B cell (primary cell): ENCODE measurements around the gene ATP7B. TPM values are rescaled to one million over a fixed set of nuclear protein-coding genes. Genes with fewer than 3 reads are reported as not detected.

Experiments used
- ATAC-seq: fragments of 200-7000 bp; cut with Tn5 transposase; one replicate; pipeline ENCODE4 v1.10.0; 2021; ENCODE audit warnings: low read depth, mild to moderate bottlenecking, moderate number of reproducible peaks, moderate library complexity
- CTCF ChIA-PET: fragments of 350-600 bp; sonication (Branson Sonifier 250); formaldehyde crosslinking; loops from one replicate; lab custom pipeline; 2021; ENCODE audit warnings: antibody characterized with exemption, inconsistent platforms; lab: Charles Lee
- POLR2A ChIA-PET: fragments of 350-600 bp; sonication (Branson Sonifier 250); formaldehyde crosslinking; loops from one replicate; lab custom pipeline; 2021; ENCODE audit warnings: antibody characterized with exemption; lab: Charles Lee
- DNase-seq: peaks from one replicate; pipeline ENCODE4 v3.0.0; 2013
- H2AFZ ChIP-seq: 2 replicates; pipeline ENCODE4 v1.6.1; 2012; ENCODE audit warnings: mild to moderate bottlenecking, low read depth, low read length; ENCODE audit not compliant: insufficient read depth, poor library complexity, severe bottlenecking
- H3K27ac ChIP-seq, 2 donors: 1 replicate in 1 of 2; 2 replicates in 1 of 2; pipeline ENCODE4 v1.5.1; 2012 to 2013; ENCODE audit warnings: low read length in 2 of 2, mild to moderate bottlenecking in 2 of 2, moderate library complexity in 1 of 2
- H3K27me3 ChIP-seq, 4 experiments: fragments of 200-600 bp in 1 of 4; sonication (generic) in 1 of 4; replicated peaks in 1 of 4; 1 replicate in 2 of 4; 2 replicates in 2 of 4; pipeline versions ENCODE4 v1.6.1 to v1.7.0; 2013 to 2016; ENCODE audit warnings: low read length in 3 of 4, mild to moderate bottlenecking in 2 of 4, mixed read lengths in 1 of 4, moderate library complexity in 1 of 4; ENCODE audit not compliant: insufficient read depth in 4 of 4, control insufficient read depth in 3 of 4; ENCODE audit errors: control extremely low read depth in 1 of 4
- H3K36me3 ChIP-seq, 2 experiments: replicated peaks in 1 of 2; 1 replicate in 1 of 2; 2 replicates in 1 of 2; pipeline versions ENCODE4 v1.6.1 to v1.7.1; 2013; ENCODE audit warnings: low read length in 1 of 2; ENCODE audit not compliant: insufficient read depth in 2 of 2, control insufficient read depth in 1 of 2; ENCODE audit errors: control extremely low read depth in 1 of 2, extremely low read depth in 1 of 2
- H3K4me1 ChIP-seq, 2 donors: fragments of 200-600 bp in 1 of 2; sonication (generic) in 1 of 2; 1 replicate in 1 of 2; 2 replicates in 1 of 2; pipeline versions ENCODE4 v1.5.1 to v1.6.1; 2013 to 2017; ENCODE audit warnings: low read length in 2 of 2; ENCODE audit not compliant: control insufficient read depth in 2 of 2, insufficient read depth in 2 of 2
- H3K4me2 ChIP-seq: replicated peaks from 2 replicates; pipeline ENCODE3; 2012; ENCODE audit warnings: mild to moderate bottlenecking, low read depth, low read length; ENCODE audit not compliant: poor library complexity, severe bottlenecking
- H3K4me3 ChIP-seq, 5 experiments: fragments of 200-600 bp in 1 of 5; sonication (generic) in 1 of 5; 1 replicate in 3 of 5; 2 replicates in 2 of 5; pipeline versions ENCODE4 v1.5.1 to v1.7.0; 2011 to 2016; ENCODE audit warnings: low read length in 4 of 5, mild to moderate bottlenecking in 4 of 5, low read depth in 2 of 5, control low read depth in 1 of 5, moderate library complexity in 1 of 5; ENCODE audit not compliant: insufficient read depth in 1 of 5; ENCODE audit errors: control extremely low read depth in 1 of 5, extremely low read depth in 1 of 5
- H3K79me2 ChIP-seq: fragments of 200-600 bp; sonication (generic); one replicate; pipeline ENCODE4 v1.6.0; 2016; ENCODE audit warnings: low read length; ENCODE audit not compliant: control insufficient read depth, insufficient read depth
- H3K9ac ChIP-seq: fragments of 200-600 bp; sonication (generic); 2 replicates; pipeline ENCODE4 v1.6.1; 2017; ENCODE audit warnings: mild to moderate bottlenecking, low read length, moderate library complexity
- H3K9me3 ChIP-seq, 3 donors: one replicate each; pipeline versions ENCODE4 v1.6.1 to v1.7.1; 2013; ENCODE audit warnings: low read length in 2 of 3; ENCODE audit not compliant: control insufficient read depth in 2 of 3, insufficient read depth in 1 of 3; ENCODE audit errors: control extremely low read depth in 1 of 3
- H4K20me1 ChIP-seq: 2 replicates; pipeline ENCODE4 v1.6.0; 2012; ENCODE audit warnings: mild to moderate bottlenecking, low read length; ENCODE audit not compliant: insufficient read depth, control insufficient read depth, poor library complexity, severe bottlenecking
- H3K27ac Mint-ChIP-seq: one replicate; pipeline ENCODE4 v1.8.0; 2021; ENCODE audit warnings: mixed read lengths
- H3K27me3 Mint-ChIP-seq: one replicate; pipeline ENCODE4 v1.8.0; 2021; ENCODE audit warnings: mixed read lengths
- H3K4me1 Mint-ChIP-seq: one replicate; pipeline ENCODE4 v1.8.0; 2021; ENCODE audit warnings: mixed read lengths
- H3K4me3 Mint-ChIP-seq: one replicate; pipeline ENCODE4 v1.8.0; 2021; ENCODE audit warnings: mixed read lengths
- H3K9me3 Mint-ChIP-seq: one replicate; pipeline ENCODE4 v1.8.0; 2022; ENCODE audit warnings: mixed read lengths; ENCODE audit not compliant: insufficient read depth
- CTCF ChIP-seq: fragments of 200-600 bp; IDR thresholded peaks from one replicate; pipeline ENCODE4 v1.8.0; 2022; ENCODE audit warnings: antibody characterized with exemption, mild to moderate bottlenecking
- EZH2 ChIP-seq: IDR thresholded peaks from 2 replicates; pipeline ENCODE4 v1.6.1; 2012; ENCODE audit warnings: borderline replicate concordance, low read depth, mild to moderate bottlenecking, moderate library complexity, low read length; ENCODE audit not compliant: insufficient read depth, poor library complexity, severe bottlenecking
- WGBS: methylation state at CpG from one replicate; pipeline ENCODE4 v1.1.5; 2013; ENCODE audit warnings: missing lambda C conversion rate; ENCODE audit not compliant: insufficient coverage; 5-methylcytosine and 5-hydroxymethylcytosine counted together
- intact Hi-C: fragments of 100-400 bp; cut with micrococcal nuclease; formaldehyde crosslinking; loops from one replicate; pipeline ENCODE4 v1.10.0; 2022
- polyA plus RNA-seq: library from polyadenylated mRNA; depleted of rRNA; stranded (reverse); fragments of >200 nt; gene quantifications from 2 replicates; pipeline ENCODE4 v1.2.3, GENCODE V29; 2012
- total RNA-seq, 2 donors: library from RNA; stranded (reverse); fragments of 120-200 nt in 1 of 2; gene quantifications; 1 replicate in 1 of 2; 2 replicates in 1 of 2; pipeline versions ENCODE4 v1.2.3 to v1.2.4, GENCODE V29; 2013 to 2022

ATP7B gene
- total and polyA plus RNA-seq, 2 donors (not counting 1 experiment from before 2014, with no cell fraction given) = 0.10 to 0.91 TPM

GRCh38 chr13:51887468-51887867 is 123.8 kb downstream of the ATP7B start:
- ATAC-seq = no peak
- peaks cover 22% of the 10 kb centered on the region for H3K27me3 Mint-ChIP-seq
- H3K4me1 ChIP-seq = no peaks in the 10 kb centered on the region
- no peak overlapping the region for H3K4me3 Mint-ChIP-seq
- no peaks in the 10 kb centered on the region for H3K79me2 ChIP-seq
- WGBS = no CpG with 5 or more reads among the region's 2 CpGs
- H2AFZ ChIP-seq = no peak overlapping the region
- no peak overlapping the region for H3K9ac ChIP-seq
- no peak for TF ChIP-seq EZH2
- no peak for DNase-seq
- no peaks in the 10 kb centered on the region for H3K9me3 Mint-ChIP-seq
- CTCF ChIA-PET = no interaction called here
- H3K27me3 ChIP-seq = no peaks in the 10 kb centered on the region
- H3K4me1 Mint-ChIP-seq = no peaks in the 10 kb centered on the region
- no peak overlapping the region for H3K4me2 ChIP-seq
- intact Hi-C loops = no loop called here
- H3K9me3 ChIP-seq = peaks cover 0 to 11% (median 6%) of the 10 kb centered on the region in 3 donors
- no peak overlapping the region for H3K27ac Mint-ChIP-seq
- POLR2A ChIA-PET = no interaction called here
- H3K36me3 ChIP-seq = no peaks in the 10 kb centered on the region
- H3K4me3 ChIP-seq = no peak overlapping the region
- H4K20me1 ChIP-seq = no peaks in the 10 kb centered on the region
- H3K27ac ChIP-seq = no peak overlapping the region

DNA sequence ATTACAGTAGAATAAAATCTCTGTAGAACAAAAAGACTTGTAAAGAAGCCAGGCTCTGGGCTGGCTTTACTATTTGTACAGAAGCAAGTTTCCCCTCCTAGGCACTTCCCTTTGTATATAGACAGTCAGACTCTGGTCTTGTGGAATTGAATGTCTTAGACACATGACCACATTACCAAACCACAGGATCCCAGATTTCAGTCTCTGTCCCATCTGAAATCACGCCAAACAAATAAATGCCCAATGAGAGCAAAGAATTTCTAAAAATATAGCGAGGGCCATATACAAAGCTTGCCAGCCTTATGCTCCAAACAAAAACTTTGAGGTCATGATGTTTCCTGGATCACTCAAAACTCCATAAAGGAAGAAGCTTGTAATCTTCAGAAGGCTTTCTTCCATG is 125.6 kb downstream of the ATP7B start:
- Mint-ChIP-seq H3K4me1 (no peaks in the 10 kb centered on the region), H3K27me3 (peaks cover 10% of the 10 kb centered on the region), H3K4me3 (no peak overlapping the region), H3K9me3 (no peaks in the 10 kb centered on the region), H3K27ac (no peak overlapping the region)
- Histone ChIP-seq H3K4me2 (no peak overlapping the region), H3K4me3 (no peak overlapping the region), H3K36me3 (no peaks in the 10 kb centered on the region), H2AFZ (no peak overlapping the region), H3K9ac (no peak overlapping the region), H3K27ac (no peak overlapping the region), H3K4me1 (no peaks in the 10 kb centered on the region), H3K79me2 (no peaks in the 10 kb centered on the region), H4K20me1 (no peaks in the 10 kb centered on the region), H3K9me3 (peaks cover 0 to 15% (median 12%) of the 10 kb centered on the region in 3 donors), H3K27me3 (no peaks in the 10 kb centered on the region)
- DNase-seq (no peak), ATAC-seq (no peak)
- ChIA-PET CTCF (interaction anchor here (1.4 to 1.5 kb wide), 2 partner anchors 9 to 13 kb away, joined by 3 read pairs; no protein-coding TSS in a partner anchor), POLR2A (no interaction called here)
- 92% methylated on average over 2 of the region's 2 CpGs for whole genome bisulfite sequencing
- TF ChIP-seq EZH2 = no peak
- TF ChIP-seq CTCF = no peak
- intact Hi-C loops = no loop called here
